GM23338 (cell line): ENCODE results near the gene TMEM107. TPM values are rescaled to one million over a fixed set of nuclear protein-coding genes. Genes with fewer than 3 reads are reported as not detected.

ENCODE experiments used
- ATAC-seq: fragments of 200-7000 bp; cut with Tn5 transposase; 3 replicates; pipeline ENCODE4 v1.9.1; 2020
- DNase-seq: peaks from one replicate; pipeline ENCODE4 v3.0.0-alpha.2; 2015; ENCODE audit warnings: low spot score
- H2AFZ ChIP-seq: fragments of 200-600 bp; sonication (generic); 2 replicates; pipeline ENCODE4 v1.8.0; 2016; ENCODE audit warnings: antibody characterized with exemption, mild to moderate bottlenecking, moderate library complexity
- H3F3A ChIP-seq: fragments of 200-600 bp; sonication (generic); replicated peaks from 2 replicates; pipeline ENCODE4 v1.8.0; 2017; ENCODE audit warnings: antibody characterized with exemption, mixed run types, low read depth
- H3K27ac ChIP-seq: fragments of 200-600 bp; sonication (generic); 2 replicates; pipeline ENCODE4 v1.6.1; 2016; ENCODE audit warnings: low read depth
- H3K27me3 ChIP-seq: fragments of 200-600 bp; sonication (generic); 2 replicates; pipeline ENCODE4 v1.8.0; 2016; ENCODE audit warnings: mild to moderate bottlenecking, mixed run types, moderate library complexity; ENCODE audit not compliant: insufficient read depth
- H3K36me3 ChIP-seq: fragments of 200-600 bp; sonication (generic); 2 replicates; pipeline ENCODE4 v1.8.0; 2016; ENCODE audit warnings: mild to moderate bottlenecking; ENCODE audit not compliant: insufficient read depth
- H3K4me1 ChIP-seq: fragments of 200-600 bp; sonication (generic); 2 replicates; pipeline ENCODE4 v1.8.0; 2016; ENCODE audit warnings: mild to moderate bottlenecking, moderate library complexity; ENCODE audit not compliant: insufficient read depth
- H3K4me2 ChIP-seq: fragments of 200-600 bp; sonication (generic); 2 replicates; pipeline ENCODE4 v1.7.1; 2017; ENCODE audit warnings: mixed run types
- H3K4me3 ChIP-seq: fragments of 200-600 bp; sonication (generic); 2 replicates; pipeline ENCODE4 v1.6.1; 2016; ENCODE audit warnings: mixed run types
- H3K79me2 ChIP-seq: fragments of 200-600 bp; sonication (generic); replicated peaks from 2 replicates; pipeline ENCODE4 v1.8.0; 2017; ENCODE audit warnings: mild to moderate bottlenecking; ENCODE audit not compliant: insufficient read depth
- H3K9me2 ChIP-seq: fragments of 200-600 bp; sonication (generic); 2 replicates; pipeline ENCODE4 v1.8.0; 2017; ENCODE audit not compliant: insufficient read depth
- H4K20me1 ChIP-seq: fragments of 200-600 bp; sonication (generic); replicated peaks from 2 replicates; pipeline ENCODE4 v1.8.0; 2017; ENCODE audit warnings: mild to moderate bottlenecking; ENCODE audit not compliant: insufficient read depth
- H3K27ac Mint-ChIP-seq: 2 replicates; pipeline ENCODE4 v1.8.0; 2020; ENCODE audit warnings: inconsistent platforms, mild to moderate bottlenecking, moderate library complexity, mixed read lengths
- H3K27me3 Mint-ChIP-seq: 3 replicates; pipeline ENCODE4 v1.8.0; 2022; ENCODE audit warnings: low read depth, mild to moderate bottlenecking, moderate library complexity, mixed read lengths, inconsistent platforms; ENCODE audit not compliant: insufficient read depth, poor library complexity
- H3K36me3 Mint-ChIP-seq: 3 replicates; pipeline ENCODE4 v1.8.0; 2021; ENCODE audit warnings: low read depth, mild to moderate bottlenecking, inconsistent platforms, moderate library complexity, mixed read lengths
- H3K4me1 Mint-ChIP-seq: 3 replicates; pipeline ENCODE4 v1.8.0; 2020; ENCODE audit warnings: mild to moderate bottlenecking, inconsistent platforms, mixed read lengths
- H3K4me3 Mint-ChIP-seq: 3 replicates; pipeline ENCODE4 v1.8.0; 2021; ENCODE audit warnings: moderate library complexity, mild to moderate bottlenecking, inconsistent platforms, mixed read lengths
- H3K9me3 Mint-ChIP-seq: 3 replicates; pipeline ENCODE4 v1.8.0; 2020; ENCODE audit warnings: moderate library complexity, mild to moderate bottlenecking, inconsistent platforms, mixed read lengths
- CREB1 ChIP-seq: fragments of 250-450 bp; sonication (Bioruptor Pico); IDR thresholded peaks from 2 replicates; pipeline ENCODE4 v1.5.0; 2020; ENCODE audit warnings: low read depth, mild to moderate bottlenecking, moderate library complexity
- EZH2 ChIP-seq: fragments of 200-600 bp; sonication (generic); IDR thresholded peaks from one replicate; pipeline ENCODE4 v1.8.0; 2017; ENCODE audit warnings: antibody characterized with exemption, mild to moderate bottlenecking, low read depth; ENCODE audit not compliant: unreplicated experiment
- EZH2phosphoT487 ChIP-seq: fragments of 200-600 bp; sonication (generic); IDR thresholded peaks from one replicate; pipeline ENCODE4 v1.8.1; 2018; ENCODE audit warnings: antibody characterized with exemption; ENCODE audit not compliant: unreplicated experiment
- JUNB ChIP-seq: IDR thresholded peaks from one replicate; pipeline ENCODE4 v1.6.1; 2016; ENCODE audit warnings: antibody characterized with exemption; ENCODE audit not compliant: unreplicated experiment
- NANOG ChIP-seq: IDR thresholded peaks from 2 replicates; pipeline ENCODE4 v1.6.1; 2016; ENCODE audit warnings: antibody characterized with exemption, borderline replicate concordance
- POLR2AphosphoS5 ChIP-seq: IDR thresholded peaks from 2 replicates; pipeline ENCODE4 v1.6.1; 2016; ENCODE audit warnings: antibody characterized with exemption, low read depth
- STAT1 ChIP-seq: IDR thresholded peaks from one replicate; pipeline ENCODE4 v1.6.1; 2016; ENCODE audit warnings: antibody characterized with exemption; ENCODE audit not compliant: unreplicated experiment
- ZNF114 ChIP-seq: fragments of 250-450 bp; sonication (Bioruptor Pico); IDR thresholded peaks from 2 replicates; pipeline ENCODE4 v1.5.0; 2020; ENCODE audit warnings: mild to moderate bottlenecking, moderate library complexity
- ZNF331 ChIP-seq: fragments of 250-450 bp; sonication (Bioruptor Pico); IDR thresholded peaks from 2 replicates; pipeline ENCODE4 v1.5.0; 2020; ENCODE audit warnings: low read depth, mild to moderate bottlenecking, moderate library complexity
- polyA plus RNA-seq: library from polyadenylated mRNA; unstranded; fragments of >200 nt; fragmentation: Nextera tagmentation; extraction: Ambion mirVana; gene quantifications from 2 replicates; pipeline ENCODE4 v1.2.1, GENCODE V29; 2016
- total RNA-seq: library from RNA; depleted of rRNA; stranded (reverse); fragments of >200 nt; shearing (Covaris generic); gene quantifications from 2 replicates; pipeline ENCODE4 v1.2.3, GENCODE V29; 2014
- TF ChIP-seq, protein P1 (sequence below): IDR thresholded peaks from one replicate; pipeline ENCODE4 v1.6.1; 2018; ENCODE audit warnings: antibody characterized with exemption; ENCODE audit not compliant: unreplicated experiment
- TF ChIP-seq, protein P2 (sequence below), 2 experiments: fragments of 200-600 bp in 1 of 2; sonication (generic) in 1 of 2; conservative IDR thresholded peaks; 2 replicates each; pipeline versions ENCODE4 v1.5.1 to v1.6.1; 2016 to 2017; ENCODE audit warnings: antibody characterized with exemption in 2 of 2, low read depth in 2 of 2, mild to moderate bottlenecking in 2 of 2, moderate library complexity in 1 of 2
- TF ChIP-seq, protein P3 (sequence below): IDR thresholded peaks from 2 replicates; pipeline ENCODE4 v1.6.1; 2016; ENCODE audit warnings: antibody characterized with exemption
- TF ChIP-seq, protein P4 (sequence below): fragments of 250-450 bp; sonication (Bioruptor Pico); IDR thresholded peaks from 2 replicates; pipeline ENCODE4 v1.5.0; 2020; ENCODE audit warnings: mild to moderate bottlenecking, moderate library complexity

TMEM107 gene
- total and polyA plus RNA-seq, 2 experiments from 2014 or later: 10.8 to 20.4 TPM

DNA sequence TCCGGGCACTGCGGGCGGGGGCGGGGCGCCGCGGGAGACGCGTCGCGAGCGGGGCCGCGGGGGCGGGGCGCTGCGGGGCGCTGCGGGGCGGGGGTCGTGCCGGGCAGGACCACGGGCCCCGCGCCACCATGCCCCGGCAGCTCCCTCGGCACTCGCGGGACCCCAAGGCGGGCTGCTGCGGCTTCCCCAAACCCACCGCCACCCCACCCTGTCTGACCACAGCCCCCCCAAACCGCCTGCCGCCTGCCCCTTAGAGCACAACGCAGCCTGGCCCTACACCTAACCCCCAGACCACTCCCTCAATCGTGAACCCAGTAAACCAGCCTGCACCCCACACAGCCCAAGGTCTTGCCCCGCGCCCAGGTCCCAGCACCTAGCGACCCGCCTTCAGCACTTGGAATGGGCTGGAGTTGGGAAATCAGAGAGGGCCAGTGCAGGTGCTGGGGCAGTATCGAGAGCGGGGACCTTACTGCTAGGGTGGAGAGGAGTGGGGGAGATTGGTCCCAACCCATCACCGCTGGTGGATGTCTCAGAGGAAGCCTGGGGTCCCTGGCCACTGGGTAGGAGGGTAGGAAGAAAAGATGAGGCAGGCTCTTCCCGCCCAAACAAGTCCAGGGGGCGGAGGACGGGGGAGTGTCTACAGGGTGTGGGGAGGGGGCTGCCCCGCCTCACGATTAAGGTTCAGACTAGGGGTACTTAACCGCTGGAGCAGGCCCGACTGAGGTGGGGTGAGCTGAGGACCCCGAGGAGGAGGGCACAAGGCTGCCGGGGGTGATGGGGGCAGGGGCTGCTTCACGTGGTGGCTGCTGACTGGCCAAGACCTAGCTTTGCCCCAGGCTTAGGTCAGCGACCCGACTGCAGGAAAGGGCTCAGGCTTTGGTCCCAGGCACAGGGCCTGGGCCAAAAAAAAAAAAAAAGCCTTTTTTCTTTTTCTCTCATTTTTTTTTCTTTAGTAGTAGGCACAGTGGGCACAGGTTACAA is 12.9 kb downstream of the TMEM107 start:
- Mint-ChIP-seq H3K27me3 (peaks cover 21% of the 10 kb centered on the region), H3K36me3 (peaks cover 25% of the 10 kb centered on the region), H3K4me1 (peaks cover 41% of the 10 kb centered on the region), H3K27ac (peak overlapping the region; percentile 99), H3K9me3 (no peaks in the 10 kb centered on the region), H3K4me3 (peak overlapping the region; percentile 92)
- Histone ChIP-seq H3K36me3 (peaks cover 5% of the 10 kb centered on the region; the same call in 1 of the 2 replicates), H3K27ac (peak overlapping the region; percentile 100), H3K4me1 (peaks cover 25% of the 10 kb centered on the region), H3K4me3 (peak overlapping the region; percentile 96), H3F3A (peaks cover 18% of the 10 kb centered on the region; the same call in 1 of the 2 replicates), H4K20me1 (peaks cover 5% of the 10 kb centered on the region), H2AFZ (peak overlapping the region; percentile 73), H3K27me3 (no peaks in the 10 kb centered on the region), H3K79me2 (peaks cover 12% of the 10 kb centered on the region; the same call in 1 of the 2 replicates), H3K4me2 (peak overlapping the region; percentile 93), H3K9me2 (no peaks in the 10 kb centered on the region)
- TF ChIP-seq ZNF331 (no peak), EZH2 (no peak), EZH2phosphoT487 (no peak), ZNF114 (no peak), NANOG (no peak), POLR2AphosphoS5 (peak; percentile 84), JUNB (no peak), CREB1 (CRISPR knock-in tag) (peak; percentile 38; the same call in 1 of the 2 replicates), STAT1 (no peak)
- TF ChIP-seq, protein P1, sequence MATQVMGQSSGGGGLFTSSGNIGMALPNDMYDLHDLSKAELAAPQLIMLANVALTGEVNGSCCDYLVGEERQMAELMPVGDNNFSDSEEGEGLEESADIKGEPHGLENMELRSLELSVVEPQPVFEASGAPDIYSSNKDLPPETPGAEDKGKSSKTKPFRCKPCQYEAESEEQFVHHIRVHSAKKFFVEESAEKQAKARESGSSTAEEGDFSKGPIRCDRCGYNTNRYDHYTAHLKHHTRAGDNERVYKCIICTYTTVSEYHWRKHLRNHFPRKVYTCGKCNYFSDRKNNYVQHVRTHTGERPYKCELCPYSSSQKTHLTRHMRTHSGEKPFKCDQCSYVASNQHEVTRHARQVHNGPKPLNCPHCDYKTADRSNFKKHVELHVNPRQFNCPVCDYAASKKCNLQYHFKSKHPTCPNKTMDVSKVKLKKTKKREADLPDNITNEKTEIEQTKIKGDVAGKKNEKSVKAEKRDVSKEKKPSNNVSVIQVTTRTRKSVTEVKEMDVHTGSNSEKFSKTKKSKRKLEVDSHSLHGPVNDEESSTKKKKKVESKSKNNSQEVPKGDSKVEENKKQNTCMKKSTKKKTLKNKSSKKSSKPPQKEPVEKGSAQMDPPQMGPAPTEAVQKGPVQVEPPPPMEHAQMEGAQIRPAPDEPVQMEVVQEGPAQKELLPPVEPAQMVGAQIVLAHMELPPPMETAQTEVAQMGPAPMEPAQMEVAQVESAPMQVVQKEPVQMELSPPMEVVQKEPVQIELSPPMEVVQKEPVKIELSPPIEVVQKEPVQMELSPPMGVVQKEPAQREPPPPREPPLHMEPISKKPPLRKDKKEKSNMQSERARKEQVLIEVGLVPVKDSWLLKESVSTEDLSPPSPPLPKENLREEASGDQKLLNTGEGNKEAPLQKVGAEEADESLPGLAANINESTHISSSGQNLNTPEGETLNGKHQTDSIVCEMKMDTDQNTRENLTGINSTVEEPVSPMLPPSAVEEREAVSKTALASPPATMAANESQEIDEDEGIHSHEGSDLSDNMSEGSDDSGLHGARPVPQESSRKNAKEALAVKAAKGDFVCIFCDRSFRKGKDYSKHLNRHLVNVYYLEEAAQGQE: no peak
- TF ChIP-seq, protein P2, sequence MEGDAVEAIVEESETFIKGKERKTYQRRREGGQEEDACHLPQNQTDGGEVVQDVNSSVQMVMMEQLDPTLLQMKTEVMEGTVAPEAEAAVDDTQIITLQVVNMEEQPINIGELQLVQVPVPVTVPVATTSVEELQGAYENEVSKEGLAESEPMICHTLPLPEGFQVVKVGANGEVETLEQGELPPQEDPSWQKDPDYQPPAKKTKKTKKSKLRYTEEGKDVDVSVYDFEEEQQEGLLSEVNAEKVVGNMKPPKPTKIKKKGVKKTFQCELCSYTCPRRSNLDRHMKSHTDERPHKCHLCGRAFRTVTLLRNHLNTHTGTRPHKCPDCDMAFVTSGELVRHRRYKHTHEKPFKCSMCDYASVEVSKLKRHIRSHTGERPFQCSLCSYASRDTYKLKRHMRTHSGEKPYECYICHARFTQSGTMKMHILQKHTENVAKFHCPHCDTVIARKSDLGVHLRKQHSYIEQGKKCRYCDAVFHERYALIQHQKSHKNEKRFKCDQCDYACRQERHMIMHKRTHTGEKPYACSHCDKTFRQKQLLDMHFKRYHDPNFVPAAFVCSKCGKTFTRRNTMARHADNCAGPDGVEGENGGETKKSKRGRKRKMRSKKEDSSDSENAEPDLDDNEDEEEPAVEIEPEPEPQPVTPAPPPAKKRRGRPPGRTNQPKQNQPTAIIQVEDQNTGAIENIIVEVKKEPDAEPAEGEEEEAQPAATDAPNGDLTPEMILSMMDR (conservative IDR thresholded peaks at IDR 0.05; ENCODE audit: low read depth in 2 of 2): no peak
- TF ChIP-seq, protein P3, sequence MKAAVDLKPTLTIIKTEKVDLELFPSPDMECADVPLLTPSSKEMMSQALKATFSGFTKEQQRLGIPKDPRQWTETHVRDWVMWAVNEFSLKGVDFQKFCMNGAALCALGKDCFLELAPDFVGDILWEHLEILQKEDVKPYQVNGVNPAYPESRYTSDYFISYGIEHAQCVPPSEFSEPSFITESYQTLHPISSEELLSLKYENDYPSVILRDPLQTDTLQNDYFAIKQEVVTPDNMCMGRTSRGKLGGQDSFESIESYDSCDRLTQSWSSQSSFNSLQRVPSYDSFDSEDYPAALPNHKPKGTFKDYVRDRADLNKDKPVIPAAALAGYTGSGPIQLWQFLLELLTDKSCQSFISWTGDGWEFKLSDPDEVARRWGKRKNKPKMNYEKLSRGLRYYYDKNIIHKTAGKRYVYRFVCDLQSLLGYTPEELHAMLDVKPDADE: peak; percentile 6; the same call in 1 of the 2 replicates
- TF ChIP-seq, protein P4, sequence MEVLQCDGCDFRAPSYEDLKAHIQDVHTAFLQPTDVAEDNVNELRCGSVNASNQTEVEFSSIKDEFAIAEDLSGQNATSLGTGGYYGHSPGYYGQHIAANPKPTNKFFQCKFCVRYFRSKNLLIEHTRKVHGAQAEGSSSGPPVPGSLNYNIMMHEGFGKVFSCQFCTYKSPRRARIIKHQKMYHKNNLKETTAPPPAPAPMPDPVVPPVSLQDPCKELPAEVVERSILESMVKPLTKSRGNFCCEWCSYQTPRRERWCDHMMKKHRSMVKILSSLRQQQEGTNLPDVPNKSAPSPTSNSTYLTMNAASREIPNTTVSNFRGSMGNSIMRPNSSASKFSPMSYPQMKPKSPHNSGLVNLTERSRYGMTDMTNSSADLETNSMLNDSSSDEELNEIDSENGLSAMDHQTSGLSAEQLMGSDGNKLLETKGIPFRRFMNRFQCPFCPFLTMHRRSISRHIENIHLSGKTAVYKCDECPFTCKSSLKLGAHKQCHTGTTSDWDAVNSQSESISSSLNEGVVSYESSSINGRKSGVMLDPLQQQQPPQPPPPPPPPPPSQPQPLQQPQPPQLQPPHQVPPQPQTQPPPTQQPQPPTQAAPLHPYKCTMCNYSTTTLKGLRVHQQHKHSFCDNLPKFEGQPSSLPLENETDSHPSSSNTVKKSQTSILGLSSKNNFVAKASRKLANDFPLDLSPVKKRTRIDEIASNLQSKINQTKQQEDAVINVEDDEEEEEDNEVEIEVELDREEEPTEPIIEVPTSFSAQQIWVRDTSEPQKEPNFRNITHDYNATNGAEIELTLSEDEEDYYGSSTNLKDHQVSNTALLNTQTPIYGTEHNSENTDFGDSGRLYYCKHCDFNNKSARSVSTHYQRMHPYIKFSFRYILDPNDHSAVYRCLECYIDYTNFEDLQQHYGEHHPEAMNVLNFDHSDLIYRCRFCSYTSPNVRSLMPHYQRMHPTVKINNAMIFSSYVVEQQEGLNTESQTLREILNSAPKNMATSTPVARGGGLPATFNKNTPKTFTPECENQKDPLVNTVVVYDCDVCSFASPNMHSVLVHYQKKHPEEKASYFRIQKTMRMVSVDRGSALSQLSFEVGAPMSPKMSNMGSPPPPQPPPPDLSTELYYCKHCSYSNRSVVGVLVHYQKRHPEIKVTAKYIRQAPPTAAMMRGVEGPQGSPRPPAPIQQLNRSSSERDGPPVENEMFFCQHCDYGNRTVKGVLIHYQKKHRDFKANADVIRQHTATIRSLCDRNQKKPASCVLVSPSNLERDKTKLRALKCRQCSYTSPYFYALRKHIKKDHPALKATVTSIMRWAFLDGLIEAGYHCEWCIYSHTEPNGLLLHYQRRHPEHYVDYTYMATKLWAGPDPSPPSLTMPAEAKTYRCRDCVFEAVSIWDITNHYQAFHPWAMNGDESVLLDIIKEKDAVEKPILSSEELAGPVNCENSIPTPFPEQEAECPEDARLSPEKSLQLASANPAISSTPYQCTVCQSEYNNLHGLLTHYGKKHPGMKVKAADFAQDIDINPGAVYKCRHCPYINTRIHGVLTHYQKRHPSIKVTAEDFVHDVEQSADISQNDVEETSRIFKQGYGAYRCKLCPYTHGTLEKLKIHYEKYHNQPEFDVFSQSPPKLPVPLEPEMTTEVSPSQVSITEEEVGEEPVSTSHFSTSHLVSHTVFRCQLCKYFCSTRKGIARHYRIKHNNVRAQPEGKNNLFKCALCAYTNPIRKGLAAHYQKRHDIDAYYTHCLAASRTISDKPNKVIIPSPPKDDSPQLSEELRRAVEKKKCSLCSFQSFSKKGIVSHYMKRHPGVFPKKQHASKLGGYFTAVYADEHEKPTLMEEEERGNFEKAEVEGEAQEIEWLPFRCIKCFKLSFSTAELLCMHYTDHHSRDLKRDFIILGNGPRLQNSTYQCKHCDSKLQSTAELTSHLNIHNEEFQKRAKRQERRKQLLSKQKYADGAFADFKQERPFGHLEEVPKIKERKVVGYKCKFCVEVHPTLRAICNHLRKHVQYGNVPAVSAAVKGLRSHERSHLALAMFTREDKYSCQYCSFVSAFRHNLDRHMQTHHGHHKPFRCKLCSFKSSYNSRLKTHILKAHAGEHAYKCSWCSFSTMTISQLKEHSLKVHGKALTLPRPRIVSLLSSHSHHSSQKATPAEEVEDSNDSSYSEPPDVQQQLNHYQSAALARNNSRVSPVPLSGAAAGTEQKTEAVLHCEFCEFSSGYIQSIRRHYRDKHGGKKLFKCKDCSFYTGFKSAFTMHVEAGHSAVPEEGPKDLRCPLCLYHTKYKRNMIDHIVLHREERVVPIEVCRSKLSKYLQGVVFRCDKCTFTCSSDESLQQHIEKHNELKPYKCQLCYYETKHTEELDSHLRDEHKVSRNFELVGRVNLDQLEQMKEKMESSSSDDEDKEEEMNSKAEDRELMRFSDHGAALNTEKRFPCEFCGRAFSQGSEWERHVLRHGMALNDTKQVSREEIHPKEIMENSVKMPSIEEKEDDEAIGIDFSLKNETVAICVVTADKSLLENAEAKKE: no peak
- DNase-seq (peak; percentile 89), ATAC-seq (peak; percentile 70)
